GM12864 (cell line): ENCODE data around the gene NOC3L.

Experiments used
- DNase-seq: peaks from one replicate; pipeline ENCODE4 v3.0.0-alpha.2; 2011; ENCODE audit warnings: low read depth
- H3K4me3 ChIP-seq: 2 replicates; pipeline ENCODE4 v1.5.1; 2011; ENCODE audit warnings: mild to moderate bottlenecking, low read depth, low read length, control low read depth
- TF ChIP-seq, protein P1 (sequence below): IDR thresholded peaks from 2 replicates; pipeline ENCODE4 v1.5.1; 2011; ENCODE audit warnings: low read depth, mild to moderate bottlenecking, moderate library complexity, low read length, control low read depth, inconsistent platforms; ENCODE audit errors: missing control alignments

NOC3L gene

DNA sequence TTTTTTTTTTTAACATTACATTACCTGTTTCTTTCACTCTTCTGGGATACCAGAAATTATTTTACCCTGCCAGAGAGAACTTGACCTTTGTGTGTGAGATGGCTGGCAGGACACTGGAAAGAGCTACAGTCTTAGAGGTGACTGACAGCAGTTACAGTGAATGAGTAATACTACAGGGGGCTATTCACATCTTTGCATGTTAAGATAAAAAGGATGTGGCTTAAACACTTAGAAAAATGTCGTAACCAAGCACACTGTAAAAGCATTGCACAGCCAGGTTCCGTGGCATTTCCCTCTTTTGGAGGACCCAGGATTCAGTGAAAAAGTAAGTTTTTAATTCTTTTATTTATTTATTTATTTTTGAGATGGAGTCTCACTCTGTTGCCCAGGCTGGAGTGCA is 20.8 kb upstream of the NOC3L start:
- no peak overlapping the region for H3K4me3 ChIP-seq
- TF ChIP-seq, protein P1, sequence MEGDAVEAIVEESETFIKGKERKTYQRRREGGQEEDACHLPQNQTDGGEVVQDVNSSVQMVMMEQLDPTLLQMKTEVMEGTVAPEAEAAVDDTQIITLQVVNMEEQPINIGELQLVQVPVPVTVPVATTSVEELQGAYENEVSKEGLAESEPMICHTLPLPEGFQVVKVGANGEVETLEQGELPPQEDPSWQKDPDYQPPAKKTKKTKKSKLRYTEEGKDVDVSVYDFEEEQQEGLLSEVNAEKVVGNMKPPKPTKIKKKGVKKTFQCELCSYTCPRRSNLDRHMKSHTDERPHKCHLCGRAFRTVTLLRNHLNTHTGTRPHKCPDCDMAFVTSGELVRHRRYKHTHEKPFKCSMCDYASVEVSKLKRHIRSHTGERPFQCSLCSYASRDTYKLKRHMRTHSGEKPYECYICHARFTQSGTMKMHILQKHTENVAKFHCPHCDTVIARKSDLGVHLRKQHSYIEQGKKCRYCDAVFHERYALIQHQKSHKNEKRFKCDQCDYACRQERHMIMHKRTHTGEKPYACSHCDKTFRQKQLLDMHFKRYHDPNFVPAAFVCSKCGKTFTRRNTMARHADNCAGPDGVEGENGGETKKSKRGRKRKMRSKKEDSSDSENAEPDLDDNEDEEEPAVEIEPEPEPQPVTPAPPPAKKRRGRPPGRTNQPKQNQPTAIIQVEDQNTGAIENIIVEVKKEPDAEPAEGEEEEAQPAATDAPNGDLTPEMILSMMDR, result no peak
- DNase-seq, result no peak

DNA sequence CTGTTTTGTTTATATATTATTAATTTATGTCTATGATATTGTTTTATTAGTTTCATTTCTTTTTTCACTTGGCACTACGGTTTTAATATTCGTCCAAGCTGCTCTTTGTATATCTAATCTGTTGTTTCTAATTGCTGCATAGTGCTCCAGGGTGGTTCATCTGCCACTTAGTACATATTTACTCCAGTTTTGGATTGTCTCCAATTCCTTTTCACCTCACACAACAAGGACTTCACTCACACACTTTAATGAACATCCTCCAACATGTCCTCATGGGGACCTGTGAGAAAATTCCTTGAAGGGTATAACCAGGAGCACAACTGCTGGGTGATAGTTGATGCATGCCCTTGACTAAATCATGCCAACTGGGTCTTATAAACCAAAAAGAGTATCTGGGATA is 14.1 kb upstream of the NOC3L start:
- DNase-seq, result no peak
- no peak overlapping the region for H3K4me3 ChIP-seq
- TF ChIP-seq, protein P1, result no peak

DNA sequence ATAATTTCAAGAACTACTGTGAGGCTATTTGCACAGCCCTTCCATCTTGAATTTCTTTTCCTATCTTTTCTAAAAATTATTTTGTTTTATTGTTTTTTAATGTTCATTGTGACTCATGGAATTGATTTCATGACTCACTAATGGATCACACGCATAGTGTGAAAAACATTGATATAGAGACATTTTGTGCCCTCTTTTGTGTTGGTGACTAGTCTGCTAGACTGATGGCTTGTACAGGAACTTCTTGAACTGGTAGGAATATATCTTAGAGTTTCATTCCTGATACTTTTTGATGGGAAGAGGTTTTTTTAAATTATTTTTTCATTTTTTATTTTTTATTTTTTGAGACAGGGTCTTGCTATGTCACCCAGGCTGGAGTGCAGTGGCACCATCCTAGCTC is 12.6 kb upstream of the NOC3L start:
- TF ChIP-seq, protein P1, result no peak
- DNase-seq, result no peak
- H3K4me3 ChIP-seq, result no peak overlapping the region

DNA sequence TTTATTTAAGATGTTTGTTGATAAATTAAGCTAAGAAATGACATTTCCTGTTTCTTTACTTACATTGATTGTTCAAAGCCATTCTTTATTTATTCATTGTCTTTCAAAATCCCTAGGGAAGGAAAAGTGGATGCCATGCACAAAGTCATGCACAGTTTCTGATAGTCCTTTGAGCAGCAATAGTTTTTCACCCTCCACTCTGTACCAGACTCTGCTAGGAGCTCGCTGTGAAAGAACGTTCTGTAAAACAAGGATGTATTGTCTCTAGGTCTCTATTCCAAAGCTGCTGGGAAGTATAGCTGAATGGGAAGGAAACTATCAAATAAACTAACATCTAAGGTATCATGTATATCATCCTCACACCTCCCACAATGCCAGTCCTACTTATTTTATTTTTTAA is 7.8 kb upstream of the NOC3L start:
- DNase-seq, result no peak
- no peak overlapping the region for H3K4me3 ChIP-seq
- TF ChIP-seq, protein P1, result no peak

- DNase-seq, result no peak
- TF ChIP-seq, protein P1, result no peak
- H3K4me3 ChIP-seq, result no peak overlapping the region
Observed at GRCh38 chr10:94366382-94366781, 3.6 kb upstream of the NOC3L start.

DNA sequence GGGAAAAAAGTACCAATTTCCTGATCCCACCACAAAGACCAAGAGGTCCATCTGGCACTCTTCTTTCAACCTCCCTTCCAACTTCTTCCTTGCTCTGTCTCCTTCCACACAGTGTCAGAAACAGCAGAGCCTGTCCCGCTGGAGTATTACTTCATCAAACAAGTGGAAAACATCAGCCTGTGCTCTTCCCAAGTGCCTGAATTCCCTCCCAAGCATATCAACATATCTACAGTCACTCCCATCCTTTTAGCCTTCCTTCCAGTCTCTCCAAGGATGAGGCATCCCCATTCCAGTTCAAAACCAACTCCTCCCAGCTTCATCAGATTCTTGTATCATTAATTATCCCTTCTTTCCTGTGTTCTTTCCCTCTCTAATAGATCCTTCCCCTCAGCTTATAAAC is 1.7 kb upstream of the NOC3L start:
- TF ChIP-seq, protein P1, result no peak
- DNase-seq, result no peak
- H3K4me3 ChIP-seq, result no peak overlapping the region

DNA sequence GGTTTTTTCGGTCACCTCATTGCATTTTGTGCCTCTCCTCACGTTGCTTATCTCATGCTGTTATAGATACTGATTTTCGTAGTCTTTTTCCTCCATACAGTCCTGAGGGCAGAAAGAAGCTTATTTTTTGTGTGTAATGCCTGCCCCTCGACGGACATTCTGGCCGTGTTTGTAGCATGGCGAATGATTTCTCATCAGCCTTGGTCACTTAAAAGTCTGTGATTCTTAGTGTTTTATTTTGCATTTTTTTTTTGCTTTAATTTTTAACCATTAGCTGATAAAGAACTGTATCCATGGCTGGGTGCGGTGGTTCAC is 469 bp upstream of the NOC3L start:
- TF ChIP-seq, protein P1, result no peak
- DNase-seq, result no peak
- H3K4me3 ChIP-seq, result peak overlapping the region; percentile 77; the same call in 1 of the 2 replicates
